Stomach (tissue), 9 donors: ENCODE data around the gene RNU2-63P. TPM values are rescaled to one million over a fixed set of nuclear protein-coding genes. Genes with fewer than 3 reads are reported as not detected.

Source experiments
- DNase-seq, 2 donors: peaks; one replicate each; pipeline versions ENCODE4 v3.0.0 to v3.0.0-alpha.2; 2013 to 2019
- H3K27ac ChIP-seq, 5 donors: fragments of 200-600 bp in 4 of 5; sonication (generic) in 4 of 5; one replicate each; pipeline ENCODE4 v1.5.1; 2013 to 2019; ENCODE audit warnings: mild to moderate bottlenecking in 1 of 5, moderate library complexity in 1 of 5
- H3K27me3 ChIP-seq, 3 donors: fragments of 200-600 bp; sonication (generic); one replicate each; pipeline ENCODE4 v1.5.1; 2017 to 2019; ENCODE audit warnings: mixed run types in 1 of 3
- H3K36me3 ChIP-seq, 4 donors: fragments of 200-600 bp; sonication (generic); 1 replicate in 3 of 4; 2 replicates in 1 of 4; pipeline ENCODE4 v1.5.1; 2016 to 2019
- H3K4me1 ChIP-seq, 4 donors: fragments of 200-600 bp; sonication (generic); one replicate each; pipeline ENCODE4 v1.5.1; 2016 to 2019
- H3K4me3 ChIP-seq, 4 donors: fragments of 200-600 bp; sonication (generic) in 3 of 4; one replicate each; pipeline ENCODE4 v1.5.1; 2016 to 2019; ENCODE audit warnings: mild to moderate bottlenecking in 1 of 4
- H3K9me3 ChIP-seq, 4 donors: fragments of 200-600 bp; sonication (generic); one replicate each; pipeline ENCODE4 v1.5.1; 2016 to 2019
- CTCF ChIP-seq, 7 experiments: fragments of 450-650 bp in 4 of 7; fragments of 200-600 bp in 3 of 7; sonication (generic) in 3 of 7; IDR thresholded peaks; one replicate each; pipeline ENCODE4 v1.5.1; 2016 to 2019; ENCODE audit warnings: antibody characterized with exemption in 7 of 7, control low read depth in 2 of 7, mild to moderate bottlenecking in 1 of 7
- EP300 ChIP-seq: sonication (generic); formaldehyde crosslinking; IDR thresholded peaks from one replicate; pipeline ENCODE4 v1.6.1; 2017; ENCODE audit warnings: antibody characterized with exemption
- POLR2A ChIP-seq, 4 donors: fragments of 450-650 bp; IDR thresholded peaks; one replicate each; pipeline ENCODE4 v1.6.1; 2016; ENCODE audit warnings: antibody characterized with exemption in 4 of 4, control low read depth in 2 of 4, mild to moderate bottlenecking in 1 of 4, moderate library complexity in 1 of 4
- POLR2AphosphoS5 ChIP-seq, 3 donors: sonication (generic); formaldehyde crosslinking; IDR thresholded peaks; one replicate each; pipeline ENCODE4 v1.6.1; 2016; ENCODE audit warnings: antibody characterized with exemption in 3 of 3
- WGBS, 5 donors: extraction: QIAGEN DNeasy Blood & Tissue Kit in 3 of 5; methylation state at CpG; one replicate each; pipeline versions ENCODE4 v1.1.5 to v1.1.7; 2013 to 2018; 5-methylcytosine and 5-hydroxymethylcytosine counted together
- intact Hi-C: fragments of 100-400 bp; cut with DNase I; formaldehyde crosslinking; loops from one replicate; pipeline ENCODE4 v1.15.1; 2023; ENCODE audit warnings: low total_unique reads
- polyA plus RNA-seq, 3 donors: library from polyadenylated mRNA; stranded (reverse); fragments of 200-250 nt; gene quantifications; one replicate each; pipeline ENCODE4 v1.2.3, GENCODE V29; 2013
- total RNA-seq, 5 donors: library from RNA; depleted of rRNA; stranded (reverse); fragments of >200 nt; gene quantifications; one replicate each; pipeline versions ENCODE4 v1.1.0 to v1.2.3, GENCODE V29; 2014 to 2016
- donor health status: healthy with polysubstance abuse.
- donor health status: Bipolar disorder and iron deficiency.
- donor health status: healthy.

Gene RNU2-63P
- total and polyA plus RNA-seq, 8 donors = not detected

- intact Hi-C loops = no loop called here
Observed at GRCh38 chr2:88032070-88032702, 15.8 kb upstream of the RNU2-63P start.

DNA sequence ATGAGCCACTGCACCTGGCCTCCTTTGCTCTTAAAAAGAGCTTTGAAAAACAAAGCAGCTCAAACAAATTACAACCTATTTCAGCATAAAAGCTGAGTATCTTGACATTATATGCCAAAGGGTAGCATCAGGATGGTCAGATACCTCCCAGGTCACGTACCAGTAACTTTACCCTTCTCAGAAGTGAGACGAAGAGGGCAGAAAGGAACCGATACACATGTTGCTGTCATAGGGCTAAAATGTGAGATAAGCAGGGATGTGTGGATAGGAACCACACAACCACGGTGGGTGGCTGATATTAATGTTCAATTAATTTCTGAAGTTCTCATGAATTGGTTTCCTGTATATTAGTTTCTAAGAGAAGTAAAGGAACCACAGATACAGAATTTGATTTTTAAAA lies 12.6 kb upstream of the RNU2-63P start:
- Histone ChIP-seq H3K4me1 (no peaks in the 10 kb centered on the region), H3K27ac (no peak overlapping the region), H3K4me3 (no peak overlapping the region), H3K27me3 (no peaks in the 10 kb centered on the region), H3K9me3 (no peaks in the 10 kb centered on the region), H3K36me3 (peaks cover 15 to 76% (median 71%) of the 10 kb centered on the region in 4 donors)
- TF ChIP-seq POLR2AphosphoS5 (IDR thresholded peaks at IDR 0.05) = no peak
- TF ChIP-seq POLR2A (IDR thresholded peaks at IDR 0.05) = no peak
- no peak for TF ChIP-seq EP300
- TF ChIP-seq CTCF (IDR thresholded peaks at IDR 0.05) = no peak
- no peak for DNase-seq
- intact Hi-C loops = no loop called here
- 93 to 95% (median 94%) methylated on average over 4 of the region's 4 CpGs for WGBS, 5 donors

More at GRCh38 chr2:88032070-88032702, 15.8 kb upstream of the RNU2-63P start:
- Histone ChIP-seq H3K4me3 (no peak overlapping the region), H3K36me3 (peaks cover 15 to 89% (median 81%) of the 10 kb centered on the region in 4 donors), H3K27me3 (no peaks in the 10 kb centered on the region), H3K9me3 (no peaks in the 10 kb centered on the region), H3K27ac (no peak overlapping the region), H3K4me1 (peaks cover 0 to 3% (median 0%) of the 10 kb centered on the region in 4 donors)
- no peak for DNase-seq
- TF ChIP-seq EP300 = no peak
- no peak for TF ChIP-seq POLR2AphosphoS5 (IDR thresholded peaks at IDR 0.05)
- no peak for TF ChIP-seq POLR2A (IDR thresholded peaks at IDR 0.05)
- TF ChIP-seq CTCF (IDR thresholded peaks at IDR 0.05) = no peak
- WGBS, 5 donors = 83 to 97% (median 96%) methylated on average over 7 of the region's 7 CpGs

DNA sequence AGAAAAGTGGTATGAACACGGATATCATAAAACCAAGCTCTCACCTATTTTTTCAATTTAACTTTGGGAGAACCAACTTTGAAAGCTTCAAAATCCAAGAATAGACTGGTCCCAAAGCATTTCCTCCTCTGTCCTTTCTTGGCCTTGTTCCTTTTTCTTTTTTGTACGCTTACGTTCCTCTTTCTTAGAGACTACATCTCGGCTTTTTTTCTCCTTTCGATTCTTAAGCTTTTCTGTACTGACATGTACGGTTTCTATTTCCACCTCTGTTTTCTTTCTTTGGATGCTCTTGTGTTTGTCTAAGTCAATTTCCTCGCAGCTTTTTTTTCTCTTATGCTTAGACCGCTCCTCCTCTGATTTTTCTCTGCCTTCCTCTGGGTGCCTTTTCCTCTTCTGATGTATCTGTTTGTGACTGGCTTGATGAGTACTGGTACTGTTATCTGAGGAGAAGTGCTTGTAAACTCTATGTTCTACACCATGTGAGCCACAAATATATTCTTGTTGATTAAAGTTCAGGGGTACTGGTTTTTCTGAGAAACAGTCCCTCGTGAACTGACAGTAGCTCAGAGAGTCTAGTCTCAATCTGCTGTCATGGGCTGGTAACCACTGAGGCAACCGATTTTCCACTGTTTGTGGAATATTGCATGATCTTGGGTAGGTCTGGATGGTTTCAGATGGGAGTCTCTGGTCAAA lies 11.5 kb upstream of the RNU2-63P start:
- H3K36me3 ChIP-seq = peaks cover 15 to 66% (median 60%) of the 10 kb centered on the region in 4 donors
- H3K27ac ChIP-seq = no peak overlapping the region
- H3K27me3 ChIP-seq = no peaks in the 10 kb centered on the region
- intact Hi-C loops = no loop called here
- no peaks in the 10 kb centered on the region for H3K9me3 ChIP-seq
- 82 to 94% (median 86%) methylated on average over 10 of the region's 10 CpGs for WGBS, 5 donors
- H3K4me1 ChIP-seq = no peaks in the 10 kb centered on the region
- DNase-seq = no peak
- TF ChIP-seq POLR2AphosphoS5 (IDR thresholded peaks at IDR 0.05) = no peak
- TF ChIP-seq EP300 = no peak
- no peak for TF ChIP-seq POLR2A (IDR thresholded peaks at IDR 0.05)
- no peak for TF ChIP-seq CTCF (IDR thresholded peaks at IDR 0.05)
- H3K4me3 ChIP-seq = no peak overlapping the region

DNA sequence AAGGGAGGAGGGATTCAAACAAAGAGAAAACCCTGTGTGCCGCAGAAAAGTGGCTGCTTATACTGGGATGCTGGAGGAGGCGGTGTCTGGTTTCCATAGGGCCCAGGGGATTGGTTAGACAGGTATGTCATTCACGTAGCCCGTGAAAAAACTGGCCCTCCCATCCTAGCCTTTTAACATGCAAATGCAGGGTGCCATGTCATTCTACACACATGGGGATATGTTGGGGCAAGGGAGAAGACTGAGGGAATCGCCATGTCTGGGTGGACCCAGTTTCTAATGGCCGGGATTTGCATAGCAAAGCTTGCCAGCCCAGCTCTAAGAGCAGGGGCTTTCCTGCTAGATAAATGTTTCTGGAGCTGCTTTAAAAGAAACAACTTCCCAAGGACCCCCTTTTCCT lies 8.2 kb upstream of the RNU2-63P start:
- peaks cover 12 to 34% (median 28%) of the 10 kb centered on the region in 4 donors for H3K36me3 ChIP-seq
- no peaks in the 10 kb centered on the region for H3K27me3 ChIP-seq
- no peak overlapping the region for H3K4me3 ChIP-seq
- no peaks in the 10 kb centered on the region for H3K9me3 ChIP-seq
- intact Hi-C loops = no loop called here
- no peak for DNase-seq
- TF ChIP-seq CTCF (IDR thresholded peaks at IDR 0.05) = no peak
- no peak for TF ChIP-seq POLR2AphosphoS5 (IDR thresholded peaks at IDR 0.05)
- TF ChIP-seq POLR2A (IDR thresholded peaks at IDR 0.05) = no peak
- no peak for TF ChIP-seq EP300
- 71 to 86% (median 79%) methylated on average over 6 of the region's 6 CpGs for WGBS, 5 donors
- no peak overlapping the region for H3K27ac ChIP-seq
- no peaks in the 10 kb centered on the region for H3K4me1 ChIP-seq
